ENCODE data around the gene RABEP2. TPM values are rescaled to one million over a fixed set of nuclear protein-coding genes. Genes with fewer than 3 reads are reported as not detected.

The RABEP2 gene
- total RNA-seq, 1 experiment from 2014 or later = 17.5 TPM

DNA sequence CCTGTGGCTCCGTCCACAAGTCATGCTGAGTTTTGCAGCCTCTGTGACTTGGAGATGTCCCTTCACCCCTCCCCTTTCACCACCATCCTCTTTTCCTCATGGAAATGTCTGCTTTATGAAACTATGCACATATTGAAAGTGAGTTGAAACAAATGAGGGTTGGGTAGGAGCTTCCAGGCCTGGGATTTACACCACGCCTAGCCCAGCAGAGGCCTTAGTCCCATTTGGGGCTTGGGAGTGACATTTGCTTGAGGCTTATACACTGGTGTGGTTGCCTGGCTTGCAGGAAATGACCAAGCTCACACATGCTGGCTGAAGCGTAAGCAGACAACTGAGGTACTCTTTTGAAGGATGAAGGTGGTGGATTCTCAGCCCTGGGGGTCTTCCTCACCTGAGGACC lies 39.0 kb upstream of the RABEP2 start:
- no CpG with 5 or more reads among the region's 3 CpGs for WGBS (ENCODE audit: extremely low coverage, insufficient read length, low lambda C conversion rate)

More for the DNA sequence above, 39.0 kb upstream of the RABEP2 start:
- TF ChIP-seq, protein P1, sequence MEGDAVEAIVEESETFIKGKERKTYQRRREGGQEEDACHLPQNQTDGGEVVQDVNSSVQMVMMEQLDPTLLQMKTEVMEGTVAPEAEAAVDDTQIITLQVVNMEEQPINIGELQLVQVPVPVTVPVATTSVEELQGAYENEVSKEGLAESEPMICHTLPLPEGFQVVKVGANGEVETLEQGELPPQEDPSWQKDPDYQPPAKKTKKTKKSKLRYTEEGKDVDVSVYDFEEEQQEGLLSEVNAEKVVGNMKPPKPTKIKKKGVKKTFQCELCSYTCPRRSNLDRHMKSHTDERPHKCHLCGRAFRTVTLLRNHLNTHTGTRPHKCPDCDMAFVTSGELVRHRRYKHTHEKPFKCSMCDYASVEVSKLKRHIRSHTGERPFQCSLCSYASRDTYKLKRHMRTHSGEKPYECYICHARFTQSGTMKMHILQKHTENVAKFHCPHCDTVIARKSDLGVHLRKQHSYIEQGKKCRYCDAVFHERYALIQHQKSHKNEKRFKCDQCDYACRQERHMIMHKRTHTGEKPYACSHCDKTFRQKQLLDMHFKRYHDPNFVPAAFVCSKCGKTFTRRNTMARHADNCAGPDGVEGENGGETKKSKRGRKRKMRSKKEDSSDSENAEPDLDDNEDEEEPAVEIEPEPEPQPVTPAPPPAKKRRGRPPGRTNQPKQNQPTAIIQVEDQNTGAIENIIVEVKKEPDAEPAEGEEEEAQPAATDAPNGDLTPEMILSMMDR (conservative IDR thresholded peaks at IDR 0.05) = no peak
- Mint-ChIP-seq H3K27me3 (ENCODE audit: low read depth) (no peaks in the 10 kb centered on the region; the same call in 1 of the 2 replicates), H3K4me3 (no peak overlapping the region), H3K9me3 (no peaks in the 10 kb centered on the region), H3K4me1 (no peaks in the 10 kb centered on the region), H3K27ac (no peak overlapping the region), H3K36me3 (ENCODE audit: insufficient read depth in 1 of 3, low read depth in 3 of 3) (peaks cover 30 to 63% (median 62%) of the 10 kb centered on the region in 3 experiments; a peak in 6 of 7 replicates)
- H3K4ac ChIP-seq (ENCODE audit: low read depth, low read length) = no peak overlapping the region
- no peak overlapping the region for H2BK20ac ChIP-seq (ENCODE audit: low read depth, low read length, poor library complexity, severe bottlenecking)
- no peak overlapping the region for H4K91ac ChIP-seq (ENCODE audit: insufficient read length, low read depth, low read length)
- H4K20me1 ChIP-seq (ENCODE audit: control insufficient read depth, insufficient read depth, insufficient read length) = no peaks in the 10 kb centered on the region
- no peak overlapping the region for H4K8ac ChIP-seq (replicated peaks; ENCODE audit: insufficient read length, low read depth, low read length)
- no peak for DNase-seq
- H3K9me3 ChIP-seq (ENCODE audit: control insufficient read depth, low read depth, low read length) = no peaks in the 10 kb centered on the region
- no peak overlapping the region for H2AK5ac ChIP-seq (ENCODE audit: insufficient read length, low read length)
- H3K18ac ChIP-seq (ENCODE audit: insufficient read length, low read depth, low read length) = no peak overlapping the region
- no peak overlapping the region for H3K27ac ChIP-seq (ENCODE audit: insufficient read length, low read depth, low read length)
- no peak overlapping the region for H2BK15ac ChIP-seq (ENCODE audit: low read depth, low read length)
- no peak overlapping the region for H2AFZ ChIP-seq (ENCODE audit: low read length)
- H3T11ph ChIP-seq (ENCODE audit: low read length) = no peak overlapping the region
- H3K56ac ChIP-seq (ENCODE audit: insufficient read length, low read depth, low read length) = no peak overlapping the region
- H3K79me2 ChIP-seq (ENCODE audit: insufficient read depth, low read length) = no peaks in the 10 kb centered on the region
- no peak overlapping the region for H2BK12ac ChIP-seq (ENCODE audit: insufficient read length, low read depth, low read length)
- H3K79me1 ChIP-seq (ENCODE audit: insufficient read depth, low read depth, low read length, poor library complexity, severe bottlenecking) = no peaks in the 10 kb centered on the region
- H3K9ac ChIP-seq (ENCODE audit: extremely low read depth, insufficient read length, low read length) = no peak overlapping the region
- no peak overlapping the region for H3K4me2 ChIP-seq (ENCODE audit: insufficient read depth, insufficient read length, low read length)
- H3K14ac ChIP-seq (ENCODE audit: insufficient read depth, low read length) = no peak overlapping the region
- no peaks in the 10 kb centered on the region for H3K4me1 ChIP-seq (ENCODE audit: insufficient read depth, low read length)
- H4K5ac ChIP-seq (ENCODE audit: insufficient read length, low read depth, low read length) = no peak overlapping the region
- H2BK120ac ChIP-seq (ENCODE audit: low read depth, low read length, poor library complexity, severe bottlenecking) = no peak overlapping the region
- no peak overlapping the region for H3K23ac ChIP-seq (ENCODE audit: insufficient read length, low read depth, low read length)
- no peaks in the 10 kb centered on the region for H3K27me3 ChIP-seq (ENCODE audit: insufficient read depth, low read length)
- no peak overlapping the region for H2BK5ac ChIP-seq (ENCODE audit: insufficient read length, low read length)
- no peaks in the 10 kb centered on the region for H3K23me2 ChIP-seq (ENCODE audit: insufficient read length, low read depth, low read length, poor library complexity, severe bottlenecking)
